Endodermal cell (in vitro differentiated cells): ENCODE results near the gene DIPK1B. TPM values are rescaled to one million over a fixed set of nuclear protein-coding genes. Genes with fewer than 3 reads are reported as not detected.

Experiments
- DNase-seq: peaks from one replicate; pipeline ENCODE4 v3.0.0-alpha.2; 2017
- H3K27ac ChIP-seq: 2 replicates; pipeline ENCODE4 v1.5.1; 2013; ENCODE audit warnings: mild to moderate bottlenecking, low read depth, low read length, moderate library complexity
- H3K27me3 ChIP-seq: 2 replicates; pipeline ENCODE4 v1.6.1; 2013; ENCODE audit warnings: mild to moderate bottlenecking, low read length, moderate library complexity; ENCODE audit not compliant: insufficient read depth, control insufficient read depth, poor library complexity, severe bottlenecking
- H3K36me3 ChIP-seq: 2 replicates; pipeline ENCODE4 v1.7.0; 2013; ENCODE audit warnings: mild to moderate bottlenecking, low read length, moderate library complexity; ENCODE audit not compliant: control insufficient read depth, insufficient read depth
- H3K4me1 ChIP-seq: one replicate; pipeline ENCODE4 v1.7.0; 2013; ENCODE audit warnings: low read length; ENCODE audit not compliant: control insufficient read depth, insufficient read depth
- H3K4me3 ChIP-seq: 2 replicates; pipeline ENCODE4 v1.5.1; 2013; ENCODE audit warnings: mild to moderate bottlenecking, low read length, moderate library complexity
- H3K9ac ChIP-seq: 2 replicates; pipeline ENCODE4 v1.6.1; 2013; ENCODE audit warnings: mild to moderate bottlenecking, low read length, moderate library complexity; ENCODE audit not compliant: poor library complexity, severe bottlenecking; ENCODE audit errors: extremely low read depth
- H3K9me3 ChIP-seq: 2 replicates; pipeline ENCODE4 v1.6.1; 2013; ENCODE audit warnings: mild to moderate bottlenecking, low read length, moderate library complexity; ENCODE audit not compliant: control insufficient read depth
- H3K27ac Mint-ChIP-seq: 2 replicates; pipeline ENCODE4 v1.8.0; 2020; ENCODE audit warnings: mixed read lengths
- H3K27me3 Mint-ChIP-seq: 2 replicates; pipeline ENCODE4 v1.8.0; 2021; ENCODE audit warnings: mild to moderate bottlenecking, mixed read lengths; ENCODE audit not compliant: insufficient read depth
- H3K36me3 Mint-ChIP-seq: 2 replicates; pipeline ENCODE4 v1.8.0; 2020; ENCODE audit warnings: low read depth, mixed read lengths
- H3K4me1 Mint-ChIP-seq: 2 replicates; pipeline ENCODE4 v1.8.0; 2020; ENCODE audit warnings: mixed read lengths
- H3K4me3 Mint-ChIP-seq: 2 replicates; pipeline ENCODE4 v1.8.0; 2020; ENCODE audit warnings: mild to moderate bottlenecking, moderate library complexity, mixed read lengths
- H3K9me3 Mint-ChIP-seq: 2 replicates; pipeline ENCODE4 v1.8.0; 2020; ENCODE audit warnings: mild to moderate bottlenecking, mixed read lengths
- CTCF ChIP-seq: fragments of 200-600 bp; sonication (generic); conservative IDR thresholded peaks from 2 replicates; pipeline ENCODE4 v1.5.0; 2021; ENCODE audit warnings: antibody characterized with exemption, mild to moderate bottlenecking
- WGBS, 2 experiments: methylation state at CpG; one replicate each; pipeline versions ENCODE4 v1.1.5 to v1.1.7; 2013; ENCODE audit warnings: missing lambda C conversion rate in 2 of 2, mixed read lengths in 1 of 2; ENCODE audit not compliant: insufficient coverage in 1 of 2, insufficient read length in 1 of 2; 5-methylcytosine and 5-hydroxymethylcytosine counted together
- total RNA-seq, 2 donors: library from RNA; stranded (reverse); fragmentation: NEBNext Ultra II Directional in 1 of 2; extraction: Animal tissue kit (Norgen Biotek cat#: 25700) in 1 of 2; gene quantifications; 2 replicates in 1 of 2; 3 replicates in 1 of 2; pipeline ENCODE4 v1.2.1, GENCODE V29; 2021

DIPK1B gene
- total RNA-seq, 2 donors from 2014 or later: 35.1 to 45.4 TPM

- Histone ChIP-seq H3K27me3 (peaks cover 10% of the 10 kb centered on the region), H3K36me3 (no peaks in the 10 kb centered on the region), H3K9me3 (no peaks in the 10 kb centered on the region), H3K4me3 (peak overlapping the region; percentile 76), H3K9ac (peak overlapping the region; percentile 53), H3K27ac (no peak overlapping the region), H3K4me1 (peaks cover 4% of the 10 kb centered on the region)
- WGBS, 2 experiments: 5 to 6% methylated on average over 12 to 20 of the region's 20 CpGs
- no peaks in the 10 kb centered on the region for H3K9me3 Mint-ChIP-seq
- no peak overlapping the region for H3K27ac Mint-ChIP-seq
- TF ChIP-seq CTCF: no peak
- H3K4me1 Mint-ChIP-seq: peaks cover 5% of the 10 kb centered on the region
- H3K4me3 Mint-ChIP-seq: peak overlapping the region; percentile 71
- no peak for DNase-seq
- H3K27me3 Mint-ChIP-seq: peaks cover 12% of the 10 kb centered on the region
- H3K36me3 Mint-ChIP-seq: no peaks in the 10 kb centered on the region
These were observed 25.9 kb upstream of the DIPK1B start for GRCh38 chr9:136686534-136686793.

GRCh38 chr9:136686794-136687711 lies 25.3 kb upstream of the DIPK1B start, which contains the start of gene AGPAT2:
TSS of gene AGPAT2 (minus strand) at chr9:136687457. CDS start at chr9:136687357, 100 bp downstream.
- H3K9ac ChIP-seq: peak within 1 kb of the TSS; percentile 53
- Mint-ChIP-seq H3K36me3 (no peaks in the 10 kb centered on the region), H3K4me1 (peaks cover 5% of the 10 kb centered on the region), H3K4me3 (peak within 1 kb of the TSS; percentile 71), H3K27ac (no peak within 1 kb of the TSS), H3K9me3 (no peaks in the 10 kb centered on the region), H3K27me3 (peaks cover 12% of the 10 kb centered on the region)
- peaks cover 4% of the 10 kb centered on the region for H3K4me1 ChIP-seq
- no peak within 1 kb of the TSS for H3K27ac ChIP-seq
- DNase-seq: peak; percentile 85
- H3K36me3 ChIP-seq: no peaks in the 10 kb centered on the region
- H3K27me3 ChIP-seq: peaks cover 10% of the 10 kb centered on the region
- WGBS, 2 experiments: 0% methylated on average over 22 to 104 of the region's 106 CpGs
- no peaks in the 10 kb centered on the region for H3K9me3 ChIP-seq
- H3K4me3 ChIP-seq: peak within 1 kb of the TSS; percentile 76
- no peak for TF ChIP-seq CTCF

GRCh38 chr9:136687721-136688223 lies 24.6 kb upstream of the DIPK1B start:
- no peak for TF ChIP-seq CTCF
- DNase-seq: peak; percentile 69
- Histone ChIP-seq H3K4me1 (peaks cover 4% of the 10 kb centered on the region), H3K27ac (no peak overlapping the region), H3K9ac (no peak overlapping the region), H3K4me3 (no peak overlapping the region), H3K27me3 (peaks cover 10% of the 10 kb centered on the region), H3K36me3 (no peaks in the 10 kb centered on the region), H3K9me3 (no peaks in the 10 kb centered on the region)
- no peaks in the 10 kb centered on the region for H3K9me3 Mint-ChIP-seq
- no peak overlapping the region for H3K27ac Mint-ChIP-seq
- WGBS, 2 experiments: 28 to 30% methylated on average over 18 to 37 of the region's 37 CpGs
- peaks cover 12% of the 10 kb centered on the region for H3K27me3 Mint-ChIP-seq
- peak overlapping the region; percentile 71 for H3K4me3 Mint-ChIP-seq
- H3K4me1 Mint-ChIP-seq: peaks cover 5% of the 10 kb centered on the region
- no peaks in the 10 kb centered on the region for H3K36me3 Mint-ChIP-seq
